GM18951 (cell line): ENCODE results near the gene TRMT61A.

Source experiments
- POLR2A ChIP-seq: IDR thresholded peaks from 4 replicates; pipeline ENCODE4 v1.6.1; 2011; ENCODE audit warnings: mild to moderate bottlenecking; ENCODE audit not compliant: insufficient read length, insufficient read depth; ENCODE audit errors: extremely low read depth
- in situ Hi-C: fragments of 300-500 bp; cut with MboI; formaldehyde crosslinking; loops from one replicate; pipeline ENCODE4 v1.12.0; 2022; ENCODE audit warnings: low sequenced_read_pairs, mixed read lengths, inconsistent platforms; ENCODE audit not compliant: unreplicated experiment

TRMT61A gene

GRCh38 chr14:103528587-103529382, at the start of gene TRMT61A:
TSS of gene TRMT61A (plus strand) at chr14:103529196. CDS start at chr14:103529979, 783 bp downstream.
- in situ Hi-C loops = no loop called here

DNA sequence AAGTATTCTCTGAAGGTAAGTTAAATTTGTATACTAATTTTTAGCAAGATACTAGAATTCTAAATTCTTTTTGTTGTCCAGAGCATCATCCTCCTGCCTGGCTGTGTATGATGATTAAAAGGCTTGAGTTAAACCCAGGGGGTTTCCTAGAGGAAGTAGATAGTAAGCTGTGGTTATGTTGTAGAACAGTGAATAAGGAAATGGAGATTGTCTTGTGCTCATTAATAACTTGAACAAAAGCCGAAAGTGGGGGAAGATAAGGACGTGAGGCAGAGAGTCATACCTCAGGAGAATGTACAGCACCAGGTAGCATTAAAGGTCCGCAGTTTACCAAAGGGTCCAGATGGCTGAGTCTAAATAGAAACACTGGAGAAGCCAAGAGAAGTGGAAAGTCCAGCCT, 48.4 kb upstream of the TRMT61A start:
- no peak for TF ChIP-seq POLR2A
- in situ Hi-C loops = no loop called here

More at GRCh38 chr14:103528587-103529382, at the start of gene TRMT61A:
- TF ChIP-seq POLR2A = peak; percentile 78

GRCh38 chr14:103483600-103483999, 45.4 kb upstream of the TRMT61A start:
- in situ Hi-C loops = no loop called here

GRCh38 chr14:103485504-103485903, 43.5 kb upstream of the TRMT61A start:
- in situ Hi-C loops = no loop called here
- no peak for TF ChIP-seq POLR2A

More at GRCh38 chr14:103483600-103483999, 45.4 kb upstream of the TRMT61A start:
- TF ChIP-seq POLR2A = no peak

- no peak for TF ChIP-seq POLR2A
- in situ Hi-C loops = no loop called here
Measured at GRCh38 chr14:103488071-103488470, 40.9 kb upstream of the TRMT61A start.

GRCh38 chr14:103488960-103489359, 40.0 kb upstream of the TRMT61A start:
- in situ Hi-C loops = no loop called here
- TF ChIP-seq POLR2A = no peak

GRCh38 chr14:103489621-103490020, 39.4 kb upstream of the TRMT61A start:
- in situ Hi-C loops = no loop called here
- no peak for TF ChIP-seq POLR2A

DNA sequence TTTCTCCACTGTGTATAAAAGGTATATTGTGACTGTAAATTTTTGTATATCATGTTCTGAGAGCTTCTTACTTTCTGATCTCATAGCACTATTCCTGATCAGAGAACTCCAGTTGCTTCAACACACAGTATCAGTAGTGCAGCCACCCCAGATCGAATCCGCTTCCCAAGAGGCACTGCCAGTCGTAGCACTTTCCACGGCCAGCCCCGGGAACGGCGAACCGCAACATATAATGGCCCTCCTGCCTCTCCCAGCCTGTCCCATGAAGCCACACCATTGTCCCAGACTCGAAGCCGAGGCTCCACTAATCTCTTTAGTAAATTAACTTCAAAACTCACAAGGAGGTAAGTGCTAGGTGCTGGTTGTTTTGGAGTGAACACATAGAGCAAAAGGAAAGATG, 37.3 kb upstream of the TRMT61A start:
- TF ChIP-seq POLR2A = no peak
- in situ Hi-C loops = no loop called here

- in situ Hi-C loops = no loop called here
- TF ChIP-seq POLR2A = no peak
Measured at GRCh38 chr14:103492156-103492925, 36.7 kb upstream of the TRMT61A start.

DNA sequence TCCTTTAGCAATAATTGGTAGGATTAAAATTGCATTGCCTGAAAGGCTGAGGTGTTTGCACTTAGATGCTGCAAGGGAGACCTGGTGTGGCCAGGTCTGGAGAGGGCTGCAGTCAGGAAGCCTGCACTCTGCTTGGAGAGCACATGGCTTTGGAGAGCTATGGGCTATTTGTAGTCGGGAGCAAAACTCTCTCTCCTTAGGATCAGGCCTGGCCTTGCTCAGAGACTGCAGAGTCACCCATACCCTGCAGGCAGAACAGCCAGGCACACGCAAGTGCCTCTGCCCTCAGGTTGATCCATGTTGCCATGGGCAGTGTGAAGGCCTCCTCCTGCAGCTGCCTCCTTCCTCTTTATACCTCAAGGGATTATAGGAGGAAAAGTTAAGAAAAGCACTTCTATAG, 33.1 kb upstream of the TRMT61A start:
- TF ChIP-seq POLR2A = no peak
- in situ Hi-C loops = no loop called here

DNA sequence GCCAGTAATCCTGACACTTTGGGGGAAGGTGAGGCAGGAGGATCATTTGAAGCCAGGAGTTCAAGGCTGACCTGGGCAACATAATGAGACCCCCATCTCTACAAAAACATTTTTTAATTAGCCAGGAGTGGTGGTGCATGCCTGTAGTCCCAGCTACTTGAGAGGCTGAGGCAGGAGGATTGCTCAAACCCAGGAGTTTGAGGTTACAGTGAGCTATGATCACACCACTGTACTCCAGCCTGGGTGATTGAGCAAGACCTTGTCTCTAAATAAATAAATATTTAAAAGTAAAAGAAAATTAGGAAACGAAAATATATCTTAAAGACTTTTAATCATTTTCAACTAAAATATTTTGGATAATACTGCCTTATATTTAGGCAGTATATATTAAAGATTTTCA, 32.2 kb upstream of the TRMT61A start:
- TF ChIP-seq POLR2A = no peak
- in situ Hi-C loops = no loop called here

GRCh38 chr14:103499709-103500108, 29.3 kb upstream of the TRMT61A start:
- in situ Hi-C loops = no loop called here

DNA sequence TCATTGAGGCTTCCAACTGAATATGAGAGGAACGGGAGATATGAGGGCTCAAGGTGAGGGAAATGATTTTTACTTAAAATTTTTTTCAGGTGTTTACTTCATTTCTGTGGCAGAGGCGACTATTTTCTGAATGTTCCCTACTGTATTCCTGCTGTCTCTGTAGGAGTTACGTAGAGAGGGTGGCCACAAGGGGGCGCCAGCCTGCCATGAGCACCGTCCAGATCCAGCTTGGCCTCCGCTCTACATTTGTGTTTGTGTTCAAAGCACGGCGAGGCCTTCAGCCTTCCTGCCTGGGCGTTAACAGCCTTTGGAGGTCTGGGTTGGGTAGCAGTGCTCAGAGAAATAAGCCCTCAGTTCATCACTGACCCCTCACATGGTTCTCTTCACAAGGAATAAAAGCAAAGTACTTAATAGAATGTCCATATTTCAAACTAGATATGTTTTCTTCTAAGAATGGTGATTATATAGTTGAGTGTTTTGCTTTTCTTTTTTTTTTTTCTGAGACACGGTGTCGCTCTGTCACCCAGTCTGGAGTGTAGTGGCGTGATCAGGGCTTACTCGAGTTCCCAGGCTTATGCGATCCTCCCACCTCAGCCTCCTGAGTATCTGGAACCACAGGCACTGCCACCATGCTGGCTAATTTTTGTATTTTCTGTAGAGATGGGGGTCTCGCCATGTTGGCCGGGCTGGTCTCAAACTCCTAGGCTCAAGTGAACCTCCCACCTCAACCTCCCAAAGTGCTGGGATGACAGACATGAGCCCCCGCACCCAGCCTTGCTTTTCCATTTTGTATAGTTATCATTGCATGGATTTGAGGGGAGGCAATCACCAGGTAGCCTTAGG, 28.6 kb upstream of the TRMT61A start:
- in situ Hi-C loops = no loop called here
- TF ChIP-seq POLR2A = no peak

More at GRCh38 chr14:103499709-103500108, 29.3 kb upstream of the TRMT61A start:
- no peak for TF ChIP-seq POLR2A
